A549 (cell line): ENCODE results near the gene TNNI3. TPM values are rescaled to one million over a fixed set of nuclear protein-coding genes. Genes with fewer than 3 reads are reported as not detected.

Experiments
- ATAC-seq, 2 experiments: fragments of 200-7000 bp in 1 of 2; fragments of >200 bp in 1 of 2; cut with Nextera tagmentation in 1 of 2; cut with Tn5 transposase in 1 of 2; 3 replicates each; pipeline versions ENCODE4 v1.8.0 to v1.9.1; 2018 to 2020; ENCODE audit warnings: mild to moderate bottlenecking in 1 of 2, moderate library complexity in 1 of 2
- CTCF ChIA-PET: fragments of 300-600 bp; sonication (Branson Sonifier 250); formaldehyde crosslinking; extraction: SDS; loops from one replicate; lab custom pipeline; 2021; ENCODE audit warnings: antibody characterized with exemption, inconsistent platforms; lab: Yijun Ruan, JAX
- POLR2A ChIA-PET: fragments of 350-600 bp; formaldehyde crosslinking; extraction: SDS; loops from one replicate; lab custom pipeline; 2021; ENCODE audit warnings: antibody characterized with exemption, inconsistent platforms; lab: Yijun Ruan, JAX
- DNase-seq, 2 experiments: peaks; one replicate each; pipeline versions ENCODE4 v3.0.0 to v3.0.0-alpha.2; 2011 to 2016; ENCODE audit warnings: low read depth in 1 of 2, low spot score in 1 of 2
- FAIRE-seq: peaks from 2 replicates; lab custom pipeline; 2011; peaks lifted over from hg19 to GRCh38; lab: Jason Lieb, UNC
- H3K27ac ChIP-seq, 2 experiments: fragments of >200 bp; sonication (Bioruptor Twin); formaldehyde crosslinking; 3 replicates each; pipeline ENCODE4 v1.5.1; 2016 to 2017
- H3K4me1 ChIP-seq: fragments of >200 bp; sonication (Bioruptor Twin); formaldehyde crosslinking; 3 replicates; pipeline ENCODE4 v1.6.1; 2016
- H3K4me2 ChIP-seq: fragments of >200 bp; sonication (Bioruptor Twin); formaldehyde crosslinking; 3 replicates; pipeline ENCODE4 v1.6.1; 2016
- H3K4me3 ChIP-seq: fragments of >200 bp; sonication (Bioruptor Twin); formaldehyde crosslinking; 3 replicates; pipeline ENCODE4 v1.5.1; 2016
- H3K9me3 ChIP-seq: fragments of >200 bp; sonication (Bioruptor Twin); formaldehyde crosslinking; 3 replicates; pipeline ENCODE4 v1.6.1; 2016
- CBX2 ChIP-seq: fragments of 200-600 bp; sonication (generic); IDR thresholded peaks from 2 replicates; pipeline ENCODE4 v1.6.1; 2016; ENCODE audit warnings: low read depth, mild to moderate bottlenecking, borderline replicate concordance
- E2F6 ChIP-seq: IDR thresholded peaks from 2 replicates; pipeline ENCODE4 v1.6.1; 2012; ENCODE audit warnings: low read depth, borderline replicate concordance
- EP300 ChIP-seq, 2 experiments: fragments of >200 bp; sonication (Bioruptor Twin); formaldehyde crosslinking; IDR thresholded peaks; 2 replicates in 1 of 2; 3 replicates in 1 of 2; pipeline ENCODE4 v1.6.1; 2016 to 2017
- ESRRA ChIP-seq: fragments of 150-350 bp; IDR thresholded peaks from 2 replicates; pipeline ENCODE4 v1.6.1; 2014; ENCODE audit warnings: mild to moderate bottlenecking, low read length, borderline replicate concordance
- GATA3 ChIP-seq: IDR thresholded peaks from 2 replicates; pipeline ENCODE4 v1.6.1; 2012; ENCODE audit warnings: borderline replicate concordance
- HDAC2 ChIP-seq: fragments of 200-600 bp; sonication (generic); IDR thresholded peaks from 2 replicates; pipeline ENCODE4 v1.6.1; 2016
- HOXA7 ChIP-seq: fragments of 250-450 bp; sonication (Bioruptor Pico); IDR thresholded peaks from 2 replicates; pipeline ENCODE4 v1.5.0; 2020; ENCODE audit warnings: mild to moderate bottlenecking, moderate library complexity
- HOXB13 ChIP-seq: fragments of 250-450 bp; sonication (Bioruptor Pico); IDR thresholded peaks from 2 replicates; pipeline ENCODE4 v1.5.0; 2020; ENCODE audit warnings: low read depth, mild to moderate bottlenecking, moderate library complexity
- JUNB ChIP-seq: fragments of >200 bp; sonication (Bioruptor Twin); formaldehyde crosslinking; IDR thresholded peaks from 2 replicates; pipeline ENCODE4 v1.6.1; 2016
- PHF8 ChIP-seq: fragments of 200-600 bp; sonication (generic); IDR thresholded peaks from 2 replicates; pipeline ENCODE4 v1.6.1; 2016; ENCODE audit warnings: low read depth, mild to moderate bottlenecking, antibody characterized with exemption, moderate library complexity, borderline replicate concordance
- POLR2A ChIP-seq: IDR thresholded peaks from 2 replicates; pipeline ENCODE4 v1.6.1; 2012; ENCODE audit warnings: mild to moderate bottlenecking, low read length
- POLR2AphosphoS2 ChIP-seq: conservative IDR thresholded peaks from 2 replicates; pipeline ENCODE4 v1.6.1; 2012; ENCODE audit warnings: low read length, improper control_type of control experiment, inconsistent platforms
- RAD21 ChIP-seq, 2 experiments: fragments of >200 bp in 1 of 2; sonication (Bioruptor Twin) in 1 of 2; formaldehyde crosslinking in 1 of 2; IDR thresholded peaks in 1 of 2; conservative IDR thresholded peaks in 1 of 2; 2 replicates in 1 of 2; 3 replicates in 1 of 2; pipeline ENCODE4 v1.6.1; 2012 to 2018; ENCODE audit warnings: inconsistent platforms in 1 of 2
- RFX5 ChIP-seq: fragments of 450-650 bp; IDR thresholded peaks from 2 replicates; pipeline ENCODE4 v1.7.1; 2014; ENCODE audit warnings: antibody characterized with exemption, mild to moderate bottlenecking, moderate library complexity
- SREBF2 ChIP-seq: fragments of 450-650 bp; IDR thresholded peaks from 2 replicates; pipeline ENCODE4 v1.6.1; 2014; ENCODE audit warnings: mild to moderate bottlenecking, moderate library complexity
- ZNF302 ChIP-seq: fragments of 250-450 bp; sonication (Bioruptor Pico); IDR thresholded peaks from 2 replicates; pipeline ENCODE4 v1.9.0; 2021; ENCODE audit warnings: inconsistent platforms, mild to moderate bottlenecking, moderate library complexity
- WGBS: methylation state at CpG from one replicate; pipeline ENCODE4 v1.1.6; 2017; ENCODE audit errors: missing lambda C conversion rate; 5-methylcytosine and 5-hydroxymethylcytosine counted together
- polyA plus RNA-seq, 4 experiments: library from polyadenylated mRNA; depleted of rRNA in 3 of 4; stranded (reverse); fragments of >200 nt; fragmentation: RNase III in 1 of 4; extraction: RNeasy Plus Mini Kit Qiagen cat#74134 plus additional on column Dnase treatment in 1 of 4; gene quantifications; 2 replicates in 3 of 4; 3 replicates in 1 of 4; pipeline ENCODE4 v1.2.3, GENCODE V29; 2011 to 2017
- TF ChIP-seq, protein P1 (sequence below): fragments of 250-450 bp; sonication (Bioruptor Pico); IDR thresholded peaks from 2 replicates; pipeline ENCODE4 v1.5.0; 2021; ENCODE audit warnings: mild to moderate bottlenecking, moderate library complexity, borderline replicate concordance
- TF ChIP-seq, protein P2 (sequence below): fragments of >200 bp; sonication (Bioruptor Twin); formaldehyde crosslinking; IDR thresholded peaks from 3 replicates; pipeline ENCODE4 v1.6.1; 2016

TNNI3 gene
- polyA plus RNA-seq, 2 of the 4 experiments (the other 2 are of a cell fraction), result 6.5 to 7.8 TPM

GRCh38 chr19:55158848-55159749 lies 1.6 kb upstream of the TNNI3 start:
- peak; percentile 18 to 37; a peak in 5 of 6 replicates for ATAC-seq
- DNase-seq, result peak; percentile 47 to 55
- no peak overlapping the region for H3K4me3 ChIP-seq
- peak overlapping the region; percentile 47 for H3K4me2 ChIP-seq
- 58% methylated on average over 16 of the region's 18 CpGs for WGBS
- POLR2A ChIA-PET, result interaction anchor here (0.6 to 1.0 kb wide), 3 partner anchors 12 to 263 kb away, joined by 3 to 6 read pairs (median 5); no protein-coding TSS in a partner anchor
- H3K27ac ChIP-seq, result peak overlapping the region in 1 of 2 experiments; percentile 69; a peak in 3 of 6 replicates
- peaks cover 20% of the 10 kb centered on the region for H3K4me1 ChIP-seq
- no peak for TF ChIP-seq GATA3
- TF ChIP-seq POLR2A, result no peak
- TF ChIP-seq HDAC2, result no peak
- TF ChIP-seq CBX2, result no peak
- no peak for TF ChIP-seq HOXB13
- no peak for FAIRE-seq
- no peaks in the 10 kb centered on the region for H3K9me3 ChIP-seq
- CTCF ChIA-PET, result interaction anchor here (0.6 to 4.5 kb wide), 42 partner anchors 8 to 488 kb away, joined by 3 to 123 read pairs (median 6); partner anchors contain the start of genes DNAAF3, HSPBP1, PPP1R12C and PPP6R1

- ATAC-seq, result no peak
- 68% methylated on average over 4 of the region's 4 CpGs for WGBS
Observed at GRCh38 chr19:55158423-55158822, 891 bp upstream of the TNNI3 start.

More at GRCh38 chr19:55158423-55158822, 891 bp upstream of the TNNI3 start:
- ChIA-PET POLR2A (interaction anchor here (0.6 kb wide), 1 partner anchor 264 kb away, joined by 6 read pairs; no protein-coding TSS in a partner anchor), CTCF (interaction anchor here (0.6 to 4.5 kb wide), 8 partner anchors 10 to 277 kb away, joined by 3 to 123 read pairs (median 20); partner anchors contain the start of genes DNAAF3 and TNNT1)
- TF ChIP-seq JUNB (no peak), ZNF302 (CRISPR knock-in tag) (no peak), E2F6 (no peak), ESRRA (no peak), PHF8 (no peak), RAD21 (conservative IDR thresholded peaks at IDR 0.05 in 1 of 2, IDR thresholded peaks at IDR 0.05 in 1 of 2) (no peak), SREBF2 (no peak), POLR2AphosphoS2 (no peak), RFX5 (no peak), HOXA7 (CRISPR knock-in tag) (no peak), EP300 (IDR thresholded peaks at IDR 0.05) (no peak)
- TF ChIP-seq, protein P1, sequence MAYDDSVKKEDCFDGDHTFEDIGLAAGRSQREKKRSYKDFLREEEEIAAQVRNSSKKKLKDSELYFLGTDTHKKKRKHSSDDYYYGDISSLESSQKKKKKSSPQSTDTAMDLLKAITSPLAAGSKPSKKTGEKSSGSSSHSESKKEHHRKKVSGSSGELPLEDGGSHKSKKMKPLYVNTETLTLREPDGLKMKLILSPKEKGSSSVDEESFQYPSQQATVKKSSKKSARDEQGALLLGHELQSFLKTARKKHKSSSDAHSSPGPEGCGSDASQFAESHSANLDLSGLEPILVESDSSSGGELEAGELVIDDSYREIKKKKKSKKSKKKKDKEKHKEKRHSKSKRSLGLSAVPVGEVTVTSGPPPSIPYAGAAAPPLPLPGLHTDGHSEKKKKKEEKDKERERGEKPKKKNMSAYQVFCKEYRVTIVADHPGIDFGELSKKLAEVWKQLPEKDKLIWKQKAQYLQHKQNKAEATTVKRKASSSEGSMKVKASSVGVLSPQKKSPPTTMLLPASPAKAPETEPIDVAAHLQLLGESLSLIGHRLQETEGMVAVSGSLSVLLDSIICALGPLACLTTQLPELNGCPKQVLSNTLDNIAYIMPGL (CRISPR knock-in tag), result no peak
- TF ChIP-seq, protein P2, sequence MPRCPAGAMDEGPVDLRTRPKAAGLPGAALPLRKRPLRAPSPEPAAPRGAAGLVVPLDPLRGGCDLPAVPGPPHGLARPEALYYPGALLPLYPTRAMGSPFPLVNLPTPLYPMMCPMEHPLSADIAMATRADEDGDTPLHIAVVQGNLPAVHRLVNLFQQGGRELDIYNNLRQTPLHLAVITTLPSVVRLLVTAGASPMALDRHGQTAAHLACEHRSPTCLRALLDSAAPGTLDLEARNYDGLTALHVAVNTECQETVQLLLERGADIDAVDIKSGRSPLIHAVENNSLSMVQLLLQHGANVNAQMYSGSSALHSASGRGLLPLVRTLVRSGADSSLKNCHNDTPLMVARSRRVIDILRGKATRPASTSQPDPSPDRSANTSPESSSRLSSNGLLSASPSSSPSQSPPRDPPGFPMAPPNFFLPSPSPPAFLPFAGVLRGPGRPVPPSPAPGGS, result no peak
- Histone ChIP-seq H3K4me3 (no peak overlapping the region), H3K4me1 (peaks cover 20% of the 10 kb centered on the region), H3K9me3 (no peaks in the 10 kb centered on the region), H3K27ac (peak overlapping the region in 1 of 2 experiments; percentile 69; a peak in 3 of 6 replicates), H3K4me2 (peak overlapping the region; percentile 47; the same call in 2 of the 3 replicates)
- no peak for FAIRE-seq
- no peak for DNase-seq
